ENCODE data around the gene CDH3.

- TF ChIP-seq EP300 (IDR thresholded peaks at IDR 0.05) (no peak), POLR2A (IDR thresholded peaks at IDR 0.05) (no peak)
- TF ChIP-seq, protein P1, sequence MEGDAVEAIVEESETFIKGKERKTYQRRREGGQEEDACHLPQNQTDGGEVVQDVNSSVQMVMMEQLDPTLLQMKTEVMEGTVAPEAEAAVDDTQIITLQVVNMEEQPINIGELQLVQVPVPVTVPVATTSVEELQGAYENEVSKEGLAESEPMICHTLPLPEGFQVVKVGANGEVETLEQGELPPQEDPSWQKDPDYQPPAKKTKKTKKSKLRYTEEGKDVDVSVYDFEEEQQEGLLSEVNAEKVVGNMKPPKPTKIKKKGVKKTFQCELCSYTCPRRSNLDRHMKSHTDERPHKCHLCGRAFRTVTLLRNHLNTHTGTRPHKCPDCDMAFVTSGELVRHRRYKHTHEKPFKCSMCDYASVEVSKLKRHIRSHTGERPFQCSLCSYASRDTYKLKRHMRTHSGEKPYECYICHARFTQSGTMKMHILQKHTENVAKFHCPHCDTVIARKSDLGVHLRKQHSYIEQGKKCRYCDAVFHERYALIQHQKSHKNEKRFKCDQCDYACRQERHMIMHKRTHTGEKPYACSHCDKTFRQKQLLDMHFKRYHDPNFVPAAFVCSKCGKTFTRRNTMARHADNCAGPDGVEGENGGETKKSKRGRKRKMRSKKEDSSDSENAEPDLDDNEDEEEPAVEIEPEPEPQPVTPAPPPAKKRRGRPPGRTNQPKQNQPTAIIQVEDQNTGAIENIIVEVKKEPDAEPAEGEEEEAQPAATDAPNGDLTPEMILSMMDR (IDR thresholded peaks at IDR 0.05): no peak
Measured at GRCh38 chr16:68743664-68744063, 98.6 kb downstream of the CDH3 start.

All from stomach (tissue), 4 donors.